Peyer's patch (tissue), 4 donors: ENCODE measurements around the gene RPS24.
"Not testable (repeated sequence)": the region's sequence is repeated elsewhere in the genome, so short reads cannot be mapped to it uniquely, and the experiment has no call there.

Experiments
- CTCF ChIP-seq, 6 experiments: fragments of 450-650 bp in 4 of 6; fragments of 200-600 bp in 2 of 6; sonication (generic) in 1 of 6; IDR thresholded peaks; one replicate each; pipeline ENCODE4 v1.5.1; 2017 to 2019; ENCODE audit warnings: antibody characterized with exemption in 6 of 6, mild to moderate bottlenecking in 3 of 6, moderate library complexity in 1 of 6
- POLR2A ChIP-seq, 2 donors: fragments of 450-650 bp; IDR thresholded peaks; one replicate each; pipeline ENCODE4 v1.5.1; 2017; ENCODE audit warnings: antibody characterized with exemption in 2 of 2, mild to moderate bottlenecking in 2 of 2, moderate library complexity in 2 of 2

GRCh38 chr10:78075806-78076205 lies 42.1 kb downstream of the RPS24 start:
- TF ChIP-seq CTCF, POLR2A (IDR thresholded peaks at IDR 0.05): not testable (repeated sequence)
